Glomerular visceral epithelial cell (primary cell): ENCODE measurements around the gene FCHO2.
"Not testable (repeated sequence)": the region's sequence is repeated elsewhere in the genome, so short reads cannot be mapped to it uniquely, and the experiment has no call there.

ENCODE experiments used
- DNase-seq: peaks from one replicate; pipeline ENCODE4 v3.0.0-alpha.2; 2016; ENCODE audit errors: extremely low spot score

Gene FCHO2

DNA sequence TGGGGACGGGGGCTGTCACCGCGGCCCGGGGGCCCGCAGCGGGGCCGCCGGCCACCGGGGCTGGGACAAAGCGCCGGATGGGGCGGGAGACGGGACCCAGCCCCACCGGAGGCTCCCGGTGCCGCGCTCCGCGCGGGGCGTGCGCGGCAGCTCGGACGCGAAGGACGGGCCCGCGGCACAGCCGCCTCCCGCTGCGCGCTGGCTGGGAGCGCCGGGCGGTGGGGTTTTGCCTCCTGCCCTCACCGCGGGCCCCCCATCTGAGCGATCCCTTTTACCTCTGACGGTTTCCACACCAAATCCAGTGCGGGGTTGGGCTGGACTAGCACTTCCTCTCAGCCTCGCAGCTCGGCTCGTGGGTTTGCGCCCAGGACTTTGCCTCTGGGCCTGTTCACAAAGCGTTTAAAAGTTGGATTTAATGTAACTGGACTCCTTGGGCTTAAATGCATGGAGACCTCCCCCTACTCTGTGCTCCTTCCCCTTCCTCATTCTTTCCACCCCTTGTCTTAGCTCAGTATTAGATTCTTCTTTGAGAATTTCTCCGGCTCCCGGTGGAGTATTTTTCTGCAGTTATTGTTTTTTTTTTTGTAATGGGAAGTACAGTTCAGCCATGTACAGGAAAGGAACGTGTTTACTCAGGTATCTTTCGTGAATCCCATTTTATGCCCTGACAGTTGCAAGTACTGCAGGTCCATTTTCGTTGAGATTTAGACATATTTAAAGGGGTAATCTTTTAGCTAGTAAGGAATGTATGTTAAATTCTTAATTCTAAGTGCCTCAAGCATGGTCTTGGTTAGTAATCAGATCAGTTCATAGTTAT, 691 bp downstream of the FCHO2 start:
- DNase-seq = peak; percentile 68

- DNase-seq = no peak
Measured at GRCh38 chr5:72957337-72957736, 1.5 kb downstream of the FCHO2 start.

- no peak for DNase-seq
Measured at GRCh38 chr5:72959257-72959656, 3.4 kb downstream of the FCHO2 start.

GRCh38 chr5:72974481-72974880, 18.6 kb downstream of the FCHO2 start:
- not testable (repeated sequence) for DNase-seq

DNA sequence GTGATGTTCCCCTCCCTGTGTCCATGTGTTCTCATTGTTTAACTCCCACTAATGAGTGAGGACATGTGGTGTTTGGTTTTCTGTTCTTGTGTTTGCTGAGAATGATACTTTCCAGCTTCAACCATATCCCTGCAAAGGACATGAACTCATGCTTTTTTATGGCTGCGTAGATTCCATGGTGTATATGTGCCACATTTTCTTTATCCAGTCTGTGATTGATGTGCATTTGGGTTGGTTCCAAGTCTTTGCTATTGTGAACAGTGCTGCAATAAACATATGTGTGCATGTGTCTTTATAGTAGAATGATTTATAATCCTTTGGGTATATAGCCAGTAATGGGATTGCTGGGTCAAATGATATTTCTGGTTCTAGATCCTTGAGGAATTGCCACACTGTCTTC, 21.0 kb downstream of the FCHO2 start:
- DNase-seq = not testable (repeated sequence)

GRCh38 chr5:72985719-72986118, 29.9 kb downstream of the FCHO2 start:
- DNase-seq = no peak

- no peak for DNase-seq
Measured at GRCh38 chr5:72988769-72989168, 32.9 kb downstream of the FCHO2 start.

DNA sequence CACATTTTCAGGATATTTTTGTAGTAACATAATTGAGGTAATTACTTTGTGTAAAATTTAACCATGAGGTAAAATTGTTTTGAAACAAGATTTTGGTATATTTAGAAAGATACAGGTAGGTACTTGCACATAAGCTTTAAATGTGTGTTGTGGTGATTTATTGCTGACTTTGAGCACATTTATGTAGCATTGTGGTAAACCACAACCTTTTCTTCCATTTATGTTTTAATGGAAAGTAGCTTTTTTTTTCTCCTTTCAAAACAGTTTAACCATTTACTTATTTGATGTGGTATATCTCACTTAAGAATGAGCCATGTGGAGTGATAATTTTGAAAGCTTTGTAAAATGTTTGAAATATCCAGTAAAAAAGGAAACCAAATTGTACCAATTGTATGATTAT, 35.6 kb downstream of the FCHO2 start:
- DNase-seq = peak; percentile 70

- DNase-seq = no peak
Measured at GRCh38 chr5:72994578-72994977, 38.7 kb downstream of the FCHO2 start.

GRCh38 chr5:72996632-72997031, 40.8 kb downstream of the FCHO2 start:
- DNase-seq = no peak

GRCh38 chr5:72999916-73000315, 44.1 kb downstream of the FCHO2 start:
- DNase-seq = no peak

GRCh38 chr5:73005886-73006285, 50.0 kb downstream of the FCHO2 start:
- no peak for DNase-seq

GRCh38 chr5:73007051-73007450, 51.2 kb downstream of the FCHO2 start:
- no peak for DNase-seq

DNA sequence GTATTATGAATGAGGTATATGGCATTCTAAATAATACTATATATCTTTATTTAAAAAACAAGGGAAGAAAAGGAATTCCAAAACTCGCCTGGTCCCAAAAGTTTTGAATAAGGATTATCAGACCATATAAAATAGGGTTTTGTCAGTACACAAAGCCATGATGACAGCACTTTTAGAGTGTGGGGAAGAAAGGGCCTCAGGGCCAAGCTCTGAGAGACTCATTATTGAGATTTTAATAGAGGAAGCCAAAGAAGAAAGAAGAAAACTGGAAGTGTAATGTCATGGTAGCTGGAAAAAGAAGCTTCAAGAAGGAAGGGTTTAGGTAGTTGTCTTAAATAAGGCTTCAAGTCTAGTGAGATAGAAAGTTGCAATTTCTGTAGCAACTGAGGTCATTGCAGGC, 53.0 kb downstream of the FCHO2 start:
- no peak for DNase-seq

- not testable (repeated sequence) for DNase-seq
Measured at GRCh38 chr5:73011612-73012011, 55.8 kb downstream of the FCHO2 start.

GRCh38 chr5:73018892-73019291, 63.1 kb downstream of the FCHO2 start:
- DNase-seq = no peak

GRCh38 chr5:73019766-73020165, 63.9 kb downstream of the FCHO2 start:
- DNase-seq = no peak

DNA sequence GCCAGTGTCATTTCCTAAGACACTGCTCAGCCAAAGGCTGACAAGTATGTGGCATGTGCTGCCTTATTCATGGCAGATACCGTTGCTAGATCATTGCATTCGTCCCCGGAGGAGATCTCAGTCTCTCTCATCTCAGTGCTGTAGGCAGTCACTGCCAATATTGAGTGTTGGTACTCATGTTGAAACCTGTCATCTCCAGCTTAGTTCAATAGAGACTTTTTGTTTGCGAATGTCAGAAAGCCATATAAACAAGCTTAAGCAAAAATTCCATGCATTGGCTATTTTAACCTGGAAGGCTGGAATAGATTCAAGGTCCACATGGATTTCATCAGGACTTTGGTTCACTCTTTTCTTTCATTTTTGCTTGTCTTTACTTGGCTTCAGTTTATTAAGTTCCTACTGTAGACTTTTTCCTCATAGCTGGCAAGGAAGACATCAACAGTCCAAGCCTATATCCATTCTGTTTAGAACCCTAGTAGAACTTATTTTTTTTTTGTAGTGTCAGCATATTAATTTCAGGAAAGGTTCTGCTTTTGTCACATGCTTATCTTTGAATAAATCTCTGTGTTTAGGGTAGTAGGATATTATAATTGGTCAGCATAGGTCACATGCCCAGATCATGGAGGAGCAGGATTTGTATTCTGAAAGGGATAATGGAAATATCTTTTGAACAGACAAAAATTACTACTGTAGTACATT, 66.8 kb downstream of the FCHO2 start:
- DNase-seq = no peak

DNA sequence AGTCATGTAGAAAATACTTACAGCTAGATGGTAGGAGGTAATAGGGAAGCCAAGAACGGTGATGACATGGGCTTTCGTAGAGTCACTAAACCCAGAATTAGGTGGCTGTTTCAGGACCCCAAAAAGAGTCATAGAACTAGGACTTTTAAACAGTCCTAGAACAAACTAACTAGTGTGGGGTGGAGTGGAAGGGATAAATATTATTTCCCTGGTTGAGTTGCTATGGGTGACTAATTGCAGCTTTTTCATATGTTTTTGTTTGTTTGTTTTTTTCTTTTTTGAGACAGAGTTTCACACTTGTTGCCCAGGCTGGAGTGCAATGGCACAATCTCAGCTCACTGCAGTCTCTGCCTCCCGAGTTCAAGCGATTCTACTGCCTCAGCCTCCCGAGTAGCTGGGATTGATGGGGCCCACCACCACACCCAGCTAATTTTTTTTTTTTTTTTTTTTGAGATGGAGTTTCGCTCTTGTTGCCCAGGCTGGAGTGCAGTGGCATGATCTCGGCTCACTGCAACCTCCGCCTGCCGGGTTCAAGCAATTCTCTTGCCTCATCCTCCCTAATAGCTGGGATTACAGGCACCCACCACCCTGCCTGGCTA, 69.2 kb downstream of the FCHO2 start:
- not testable (repeated sequence) for DNase-seq

DNA sequence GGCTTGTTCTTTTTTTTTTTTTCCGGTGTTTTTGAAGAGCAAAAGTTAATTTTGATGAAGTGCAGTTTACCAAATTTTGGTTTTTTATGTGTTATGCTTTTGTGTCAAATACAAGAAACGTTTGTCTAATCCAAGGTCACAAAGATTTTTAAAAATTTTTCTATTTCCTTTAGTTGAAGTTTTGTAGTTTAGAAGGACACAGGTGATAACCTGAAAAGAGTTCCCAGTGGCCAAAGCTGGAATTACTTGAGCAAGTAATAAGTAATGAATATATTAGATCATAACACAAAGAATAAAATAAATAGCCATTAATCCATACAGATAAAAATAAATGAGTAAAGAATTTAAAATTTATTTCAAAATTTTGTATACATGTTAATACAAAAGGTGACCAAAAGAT, 71.5 kb downstream of the FCHO2 start:
- DNase-seq = no peak

- no peak for DNase-seq
Measured at GRCh38 chr5:73027816-73028215, 72.0 kb downstream of the FCHO2 start.

DNA sequence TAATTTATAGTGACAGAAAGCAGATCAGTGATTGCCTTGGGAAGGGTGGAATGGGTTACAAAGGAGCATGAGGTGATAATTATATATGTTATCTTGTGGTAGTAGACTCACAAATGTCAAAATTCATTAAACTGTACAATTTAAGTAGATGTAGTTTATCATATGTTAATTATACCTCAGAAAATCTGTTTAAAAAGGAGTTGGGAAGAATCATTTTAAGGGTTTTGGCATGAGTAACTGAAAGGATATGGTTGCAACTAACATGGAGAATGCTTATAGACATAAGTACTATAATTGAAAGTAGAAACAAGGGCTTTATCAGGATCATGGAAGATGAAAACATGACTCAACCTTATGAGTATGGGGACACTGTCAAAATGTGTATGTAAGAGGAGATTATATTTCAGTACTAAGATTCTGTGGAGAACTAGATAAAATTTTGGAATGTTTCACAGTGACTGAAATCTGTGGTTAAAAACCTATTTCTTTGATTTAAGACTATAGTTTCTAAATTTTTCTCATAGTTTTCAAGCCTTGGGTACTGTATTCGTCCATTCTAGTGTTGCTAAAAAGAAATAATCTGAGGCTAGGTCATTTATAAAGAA, 73.3 kb downstream of the FCHO2 start:
- no peak for DNase-seq
